NCI-H1105 (cell line): ENCODE data around the gene CAVIN3.

ENCODE experiments used
- DNase-seq: peaks from one replicate; lab custom pipeline; 2025; lab: John Stamatoyannopoulos, UW

Gene CAVIN3

GRCh38 chr11:6320411-6321155 lies at the start of gene CAVIN3:
Gene CAVIN3, minus strand, starts transcription at chr11:6320501. Its CDS starts 25 bp downstream, at chr11:6320476.
- no peak for DNase-seq

GRCh38 chr11:6365659-6366058 lies 45.4 kb upstream of the CAVIN3 start:
- no peak for DNase-seq

- DNase-seq: peak; percentile 67
Observed at GRCh38 chr11:6362873-6363678, 42.8 kb upstream of the CAVIN3 start.

- DNase-seq: no peak
Observed at GRCh38 chr11:6362185-6362872, 42.0 kb upstream of the CAVIN3 start.

- DNase-seq: no peak
Observed at GRCh38 chr11:6360183-6360582, 39.9 kb upstream of the CAVIN3 start.

- DNase-seq: no peak
Observed at GRCh38 chr11:6357222-6357621, 36.9 kb upstream of the CAVIN3 start.

- DNase-seq: no peak
Observed at GRCh38 chr11:6356503-6357055, 36.3 kb upstream of the CAVIN3 start.

GRCh38 chr11:6354651-6355485 lies 34.6 kb upstream of the CAVIN3 start:
- DNase-seq: no peak

- DNase-seq: peak; percentile 93
Observed at GRCh38 chr11:6353367-6353987, 33.2 kb upstream of the CAVIN3 start.

GRCh38 chr11:6351782-6352382 lies 31.6 kb upstream of the CAVIN3 start:
- DNase-seq: no peak

- DNase-seq: no peak
Observed at GRCh38 chr11:6350486-6350885, 30.2 kb upstream of the CAVIN3 start.

- no peak for DNase-seq
Observed at GRCh38 chr11:6350043-6350442, 29.7 kb upstream of the CAVIN3 start.

- DNase-seq: no peak
Observed at GRCh38 chr11:6345366-6345765, 25.1 kb upstream of the CAVIN3 start.

GRCh38 chr11:6336293-6336692 lies 16.0 kb upstream of the CAVIN3 start:
- DNase-seq: no peak

GRCh38 chr11:6334806-6335205 lies 14.5 kb upstream of the CAVIN3 start:
- no peak for DNase-seq

GRCh38 chr11:6333095-6333494 lies 12.8 kb upstream of the CAVIN3 start:
- peak; percentile 47 for DNase-seq

GRCh38 chr11:6332066-6332465 lies 11.8 kb upstream of the CAVIN3 start:
- DNase-seq: no peak

- DNase-seq: no peak
Observed at GRCh38 chr11:6328321-6328720, 8.0 kb upstream of the CAVIN3 start.

- DNase-seq: no peak
Observed at GRCh38 chr11:6327806-6328205, 7.5 kb upstream of the CAVIN3 start.

- DNase-seq: no peak
Observed at GRCh38 chr11:6326985-6327384, 6.7 kb upstream of the CAVIN3 start.

GRCh38 chr11:6326303-6326702 lies 6.0 kb upstream of the CAVIN3 start:
- no peak for DNase-seq
